ENCODE data around the gene HSPB2. TPM values are rescaled to one million over a fixed set of nuclear protein-coding genes. Genes with fewer than 3 reads are reported as not detected.

Gene HSPB2
- total RNA-seq, 4 donors from 2014 or later: 1.3 TPM; not detected in 3

Small RNA genes lying within 50 kb of the gene (small RNA-seq; reads per million reads assigned to genes)
- gene C11orf52 (0 reads per million in 4 donors), gene GNG5P3 (0 reads per million in 4 donors), gene RNA5SP351 (0 reads per million in 4 donors), gene RPL37AP8 (0 to 5.5 (median 0.71) reads per million in 4 donors)

Other genes with a start within 250 kb of the HSPB2 start
- gene PPP2R1B, start 146.3 kb upstream of the HSPB2 start, total RNA-seq: 10 to 100 TPM; 28.1 to 55.5 (median 41.5) TPM
- gene ALG9, start 41.2 kb upstream of the HSPB2 start, total RNA-seq: 10 to 100 TPM; 18.4 to 51.1 (median 35.0) TPM
- gene FDXACB1, start 33.6 kb upstream of the HSPB2 start, total RNA-seq: 1 to 10 TPM in 3 of 4 donors, not detected in 1; 1.4 to 3.4 (median 1.5) TPM
- 10 to 100 TPM in 2 of 4 donors, under 1 TPM in 1, not detected in 1; 0.20 to 19.8 (median 18.8) TPM for gene CFAP68, start 33.2 kb upstream of the HSPB2 start, total RNA-seq
- 100 to 1,000 TPM in 1 of 4 donors, 10 to 100 TPM in 3; 38.0 to 112 (median 68.2) TPM for gene CRYAB, start 964 bp upstream of the HSPB2 start, total RNA-seq
- gene C11orf52, start 6.2 kb downstream of the HSPB2 start, total RNA-seq: 10 to 100 TPM in 1 of 4 donors, 1 to 10 TPM in 2, not detected in 1; 3.0 to 11.1 (median 9.1) TPM
- gene DIXDC1, start 24.6 kb downstream of the HSPB2 start, total RNA-seq: 100 to 1,000 TPM in 1 of 4 donors, 10 to 100 TPM in 3; 21.8 to 115 (median 35.0) TPM
- gene DLAT, start 112.7 kb downstream of the HSPB2 start, total RNA-seq: 10 to 100 TPM; 20.2 to 40.3 (median 23.8) TPM
- 100 to 1,000 TPM in 1 of 4 donors, 1 to 10 TPM in 1, under 1 TPM in 1, not detected in 1; 0.68 to 372 (median 1.6) TPM for gene PIH1D2, start 161.3 kb downstream of the HSPB2 start, total RNA-seq
- gene NKAPD1, start 161.6 kb downstream of the HSPB2 start, total RNA-seq: 10 to 100 TPM in 2 of 4 donors, 1 to 10 TPM in 2; 3.0 to 24.0 (median 8.7) TPM
- 10 to 100 TPM; 26.2 to 58.9 (median 40.6) TPM for gene TIMM8B, start 174.0 kb downstream of the HSPB2 start, total RNA-seq
- 100 to 1,000 TPM in 3 of 4 donors, 10 to 100 TPM in 1; 30.3 to 268 (median 145) TPM for gene SDHD, start 174.1 kb downstream of the HSPB2 start, total RNA-seq